GM19351 (cell line): Measurements from ENCODE around the gene RBMX2.

ENCODE experiments used
- ATAC-seq: cut with Tn5 transposase; IDR thresholded peaks from one replicate; pipeline ENCODE4 v1.9.1; 2021; ENCODE audit warnings: mild to moderate bottlenecking, moderate library complexity; ENCODE audit not compliant: unreplicated experiment

Gene RBMX2

DNA sequence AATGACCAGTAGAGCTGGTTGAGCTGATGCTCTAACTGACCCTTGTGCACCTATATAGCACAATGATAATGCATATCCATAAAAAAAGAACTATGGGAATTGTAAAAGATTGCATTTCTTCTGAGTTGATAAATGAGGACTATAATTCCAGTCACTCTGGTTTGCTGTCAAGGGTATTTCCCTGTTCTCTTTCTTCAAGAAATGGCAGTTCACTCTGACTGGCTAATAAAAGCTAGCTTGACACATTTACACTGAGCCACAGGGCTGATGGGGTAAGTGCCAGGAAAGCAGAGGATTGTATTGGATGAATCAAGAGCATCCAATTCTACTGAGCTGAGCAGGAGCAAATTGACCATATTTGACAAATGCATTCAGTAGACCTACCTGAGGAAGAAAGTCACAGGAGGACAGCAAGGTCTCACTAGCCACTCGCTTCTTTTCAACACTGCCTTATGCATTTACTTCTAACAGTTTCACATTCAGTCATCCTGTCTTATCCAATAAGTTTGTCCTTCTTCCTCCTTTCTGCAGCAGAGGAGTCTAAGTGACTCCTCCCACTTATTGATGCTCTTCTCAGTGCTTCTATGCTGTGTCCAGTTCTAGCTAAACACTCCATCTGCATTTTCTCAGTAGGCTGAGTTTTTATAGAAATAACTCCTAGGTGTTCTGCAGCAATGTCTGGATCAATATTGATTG, 43.0 kb downstream of the RBMX2 start:
- ATAC-seq, result no peak

DNA sequence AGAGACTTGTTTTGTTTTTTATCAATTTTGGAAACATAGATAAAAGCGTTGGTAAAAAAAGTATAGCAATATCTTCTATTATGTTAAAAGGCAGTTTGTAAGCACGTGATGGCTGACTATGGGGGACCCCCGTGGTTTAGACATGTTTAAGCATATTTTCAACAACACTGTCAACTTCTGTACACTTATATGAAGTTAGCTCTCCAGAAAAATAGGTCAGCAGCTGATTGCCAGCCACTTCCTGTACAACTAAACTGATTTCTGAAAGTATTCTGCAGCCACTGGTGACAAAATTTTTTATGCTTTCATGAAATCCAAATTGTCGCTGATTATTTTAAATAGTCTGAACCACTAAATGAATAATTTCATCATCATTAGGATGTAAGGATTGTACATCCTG, 45.2 kb downstream of the RBMX2 start:
- ATAC-seq, result no peak
